Occipital lobe (tissue), 2 donors: ENCODE results near the gene SUV39H2. TPM values are rescaled to one million over a fixed set of nuclear protein-coding genes. Genes with fewer than 3 reads are reported as not detected.
"Not testable (repeated sequence)": the region's sequence is repeated elsewhere in the genome, so short reads cannot be mapped to it uniquely, and the experiment has no call there.

Source experiments
- DNase-seq: peaks from one replicate; lab custom pipeline; 2025; lab: John Stamatoyannopoulos, UW
- total RNA-seq: library from RNA; depleted of rRNA; stranded (reverse); fragments of >200 nt; gene quantifications from one replicate; pipeline ENCODE4 v1.2.3, GENCODE V29; 2014

The SUV39H2 gene
- total RNA-seq, 1 donor from 2014 or later = 30.6 TPM

GRCh38 chr10:14873090-14873760, 5.4 kb upstream of the SUV39H2 start:
- no peak for DNase-seq

- DNase-seq = no peak
Measured at GRCh38 chr10:14875941-14876340, 2.7 kb upstream of the SUV39H2 start.

- no peak for DNase-seq
Measured at GRCh38 chr10:14876764-14877163, 1.9 kb upstream of the SUV39H2 start.

DNA sequence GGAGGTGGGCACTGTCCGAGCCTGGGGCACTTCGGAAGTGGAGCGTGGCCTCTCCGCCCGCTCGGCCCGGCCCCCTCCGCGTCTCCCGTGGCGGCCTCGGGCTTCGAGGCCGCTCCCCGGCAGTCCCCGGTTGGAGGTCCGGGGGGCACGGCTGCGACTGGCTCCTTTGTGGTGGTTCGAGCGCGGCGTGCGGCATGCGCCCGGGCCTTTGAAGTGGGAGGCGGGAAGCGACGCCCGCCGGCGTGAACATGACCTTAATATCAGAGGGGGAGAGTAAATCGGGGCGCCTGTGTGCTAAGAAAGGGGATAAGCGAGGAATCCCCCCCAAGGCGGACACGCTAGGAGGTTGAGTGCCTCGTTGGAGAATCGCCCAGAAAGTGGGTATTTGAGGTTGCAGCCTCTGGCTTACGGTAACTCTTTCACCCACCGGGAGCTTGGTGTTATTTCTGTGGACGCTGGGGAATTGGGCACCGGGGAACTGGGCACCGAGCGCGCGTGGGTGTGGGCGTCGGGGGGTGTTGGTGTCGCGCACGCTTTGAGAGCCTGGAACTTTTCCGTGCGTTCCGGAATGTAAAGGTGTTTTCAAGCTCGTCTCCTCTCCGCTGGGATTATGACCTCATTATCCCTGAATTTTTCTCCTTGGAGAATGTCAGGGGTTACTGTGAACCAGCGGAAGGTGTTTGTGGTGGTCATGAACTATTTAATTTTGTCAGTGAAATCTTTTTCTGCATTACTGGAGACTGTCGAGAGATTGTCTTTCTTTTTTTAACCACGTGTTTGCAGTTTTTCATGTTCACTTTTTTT, 660 bp downstream of the SUV39H2 start:
- no peak for DNase-seq

DNA sequence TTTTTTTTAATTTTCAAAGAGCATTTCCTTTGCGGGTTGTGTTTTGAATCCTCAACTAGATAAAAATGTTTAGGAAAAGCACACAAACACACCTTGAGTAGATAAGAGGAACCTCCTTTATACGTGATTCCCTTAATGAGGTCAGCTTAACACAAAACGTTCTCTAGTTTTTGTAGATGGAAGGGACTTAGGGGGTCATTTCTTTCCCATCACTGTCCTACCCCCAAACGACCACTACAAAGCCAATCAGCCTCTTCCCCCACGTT, 1.2 kb downstream of the SUV39H2 start:
- DNase-seq = no peak

- DNase-seq = no peak
Measured at GRCh38 chr10:14880229-14880628, 1.6 kb downstream of the SUV39H2 start.

DNA sequence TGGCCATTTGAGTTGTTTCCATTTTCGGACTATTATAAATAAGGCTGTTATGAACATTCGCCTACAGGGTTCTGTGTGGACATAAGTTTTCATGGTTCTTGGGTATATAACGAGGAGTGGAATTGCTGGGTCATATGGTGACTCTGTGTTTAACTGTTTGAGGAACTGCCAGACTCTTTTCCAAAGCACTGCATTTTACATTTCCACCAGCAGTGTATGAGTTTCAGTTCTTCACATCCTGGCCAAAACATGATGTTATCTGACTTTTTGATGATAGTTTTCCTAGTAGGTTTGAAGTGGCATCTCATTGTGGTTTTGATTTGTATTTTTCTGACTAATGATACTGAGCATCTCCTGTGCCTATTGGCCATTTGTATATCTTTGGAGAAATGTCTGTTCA, 5.4 kb downstream of the SUV39H2 start:
- no peak for DNase-seq

DNA sequence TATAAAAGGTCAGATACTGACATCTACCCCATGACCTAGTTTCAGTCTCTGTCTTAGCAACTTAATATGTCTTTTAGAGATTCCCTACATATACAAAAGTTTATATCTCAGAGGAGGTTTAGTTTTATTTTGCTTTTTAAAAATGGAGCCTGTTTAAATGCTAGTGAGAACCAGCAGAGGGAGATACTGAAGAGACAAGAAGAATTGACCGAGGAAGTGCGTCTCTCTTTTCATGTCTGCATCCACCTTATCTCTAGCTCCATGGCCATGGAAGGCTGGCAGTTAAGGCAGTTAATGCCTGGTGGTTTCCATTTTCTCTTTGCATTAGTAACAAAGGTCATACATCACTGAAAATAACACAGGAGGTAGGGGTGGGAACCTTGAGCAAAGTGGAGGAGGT, 10.7 kb downstream of the SUV39H2 start:
- DNase-seq = no peak

DNA sequence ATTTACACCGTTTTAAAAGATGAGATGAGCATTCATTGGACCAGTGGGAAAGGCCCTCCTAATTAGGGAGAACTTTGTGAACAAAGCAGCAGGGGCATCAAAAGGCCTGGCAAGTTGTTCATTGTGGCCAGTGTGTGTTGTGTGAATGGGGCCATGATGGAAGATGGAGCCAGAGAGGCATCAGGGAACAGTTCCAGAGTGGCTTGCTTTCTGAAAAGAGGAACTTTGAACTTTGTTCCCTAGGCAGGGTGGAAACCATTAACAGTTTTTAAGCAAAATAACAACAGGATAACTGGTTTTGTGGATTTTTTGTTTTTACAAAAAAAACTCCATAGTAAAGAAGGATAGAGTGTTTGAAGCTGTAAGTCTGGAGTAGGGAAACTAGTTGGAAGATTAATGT, 12.5 kb downstream of the SUV39H2 start:
- no peak for DNase-seq

DNA sequence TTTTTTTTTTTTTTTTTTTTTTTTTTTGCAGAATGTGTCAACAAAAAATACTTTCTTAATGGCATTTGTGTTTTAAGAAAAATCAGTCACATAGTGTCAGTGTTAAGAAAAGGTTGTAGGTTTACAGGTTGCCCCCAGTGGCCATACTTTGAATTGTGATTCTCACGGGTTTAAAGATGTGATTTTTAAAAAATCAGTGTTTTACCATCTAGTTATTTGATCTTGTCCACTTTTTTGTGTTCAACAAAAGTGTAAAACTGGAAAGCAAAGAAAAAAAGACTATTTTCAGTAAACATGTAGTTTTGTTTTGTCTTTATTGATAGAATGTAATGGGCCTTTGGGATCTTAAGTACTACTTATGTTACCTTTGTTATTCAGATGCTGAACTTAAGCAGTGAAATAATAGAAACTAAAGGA, 25.7 kb downstream of the SUV39H2 start:
- no peak for DNase-seq

- no peak for DNase-seq
Measured at GRCh38 chr10:14904864-14905263, 26.2 kb downstream of the SUV39H2 start.

DNA sequence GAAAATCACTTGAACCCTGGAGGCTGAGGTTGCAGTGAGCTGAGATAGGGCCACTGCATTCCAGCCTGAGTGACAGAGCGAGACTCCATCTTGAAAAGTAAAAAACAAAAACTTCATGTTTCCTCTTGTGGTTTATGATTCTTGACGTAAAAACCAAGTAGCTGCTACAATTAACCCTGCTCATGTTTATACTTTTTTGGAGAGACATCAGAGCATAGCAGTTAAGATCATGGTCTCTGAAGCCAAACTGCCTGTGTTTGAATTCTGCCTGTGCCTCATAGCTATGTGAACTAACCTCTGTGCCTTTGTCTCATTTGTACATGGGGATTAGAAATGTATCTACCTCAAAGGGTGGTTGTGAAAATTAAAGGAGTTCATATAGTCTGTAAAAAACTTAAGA, 27.2 kb downstream of the SUV39H2 start:
- DNase-seq = no peak

DNA sequence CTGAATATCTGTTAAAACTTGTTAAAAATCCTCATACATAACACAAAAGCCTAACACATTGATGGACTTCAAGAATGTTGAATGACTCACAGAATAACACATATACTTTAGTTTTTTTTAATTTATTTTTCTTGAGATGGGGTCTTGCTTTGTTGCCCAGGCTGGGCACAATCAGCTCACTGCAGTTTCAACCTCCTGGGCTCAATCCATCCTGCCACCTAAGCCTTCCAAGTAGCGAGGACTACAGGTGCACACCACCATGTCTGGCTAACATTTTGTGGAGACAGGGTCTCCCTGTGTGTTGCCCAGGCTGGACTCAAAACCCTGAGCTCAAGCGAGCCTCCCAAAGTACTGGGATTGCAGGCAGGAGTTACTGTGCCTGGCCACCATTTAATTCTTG, 28.1 kb downstream of the SUV39H2 start:
- DNase-seq = no peak

- DNase-seq = not testable (repeated sequence)
Measured at GRCh38 chr10:14907591-14907990, 28.9 kb downstream of the SUV39H2 start.

DNA sequence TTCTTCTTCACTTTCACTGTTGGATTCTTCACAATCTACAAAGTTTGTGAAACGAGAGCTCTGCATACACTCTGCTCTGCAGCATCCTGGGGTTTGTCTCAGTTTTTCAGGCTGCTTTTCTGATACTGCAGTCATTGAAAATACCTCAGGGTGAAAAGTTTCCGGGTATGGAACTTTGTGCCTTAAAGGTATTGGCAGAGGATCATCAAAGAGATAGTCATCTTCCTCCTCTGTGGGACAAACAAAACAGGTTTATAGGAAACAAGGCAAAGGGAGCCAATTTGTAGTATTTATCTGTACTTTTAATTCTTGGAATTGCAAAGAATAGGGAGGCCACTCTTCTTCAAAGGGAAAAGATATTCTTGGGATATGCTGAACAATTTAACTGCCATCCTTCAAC, 30.4 kb downstream of the SUV39H2 start:
- DNase-seq = no peak

DNA sequence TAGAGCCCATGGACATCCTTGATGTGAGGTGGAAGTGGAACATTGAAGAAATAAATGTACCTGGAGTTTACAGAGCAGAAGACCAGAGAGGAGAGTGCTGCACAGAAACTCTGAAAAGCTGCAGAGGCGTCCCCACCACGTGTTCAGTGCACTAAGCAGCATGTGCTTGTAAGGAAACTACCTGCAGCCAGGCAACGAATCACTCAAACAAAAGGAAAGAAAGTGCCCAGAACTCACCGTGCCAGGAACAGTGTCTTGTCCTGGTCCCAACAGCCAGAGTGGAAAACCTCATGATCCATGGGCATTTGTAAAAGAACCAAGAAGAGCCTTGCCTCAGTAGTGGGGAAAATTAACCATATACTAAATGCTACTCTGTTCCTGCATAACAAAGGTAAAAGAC, 32.3 kb downstream of the SUV39H2 start:
- DNase-seq = no peak

DNA sequence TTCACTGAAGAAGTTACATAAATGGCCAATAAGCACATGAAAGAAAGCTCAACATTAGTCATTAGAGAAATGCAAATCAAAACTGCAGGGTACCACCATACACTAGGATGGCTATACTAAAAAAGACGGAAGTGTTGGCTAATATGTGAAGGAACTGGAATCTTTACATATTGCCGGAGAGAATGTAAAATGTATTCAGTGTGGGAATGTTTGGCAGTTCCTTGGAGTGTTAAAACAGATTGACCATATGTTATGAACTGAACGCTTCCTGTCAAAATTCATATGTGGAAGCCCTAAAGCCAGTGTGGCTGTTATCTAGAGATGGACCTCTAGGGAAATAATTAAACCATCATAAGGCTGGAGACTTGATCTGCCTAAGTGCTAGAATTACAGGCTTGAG, 33.1 kb downstream of the SUV39H2 start:
- no peak for DNase-seq

GRCh38 chr10:14916600-14916999, 37.9 kb downstream of the SUV39H2 start:
- DNase-seq = no peak

GRCh38 chr10:14917827-14918226, 39.2 kb downstream of the SUV39H2 start:
- DNase-seq = no peak

DNA sequence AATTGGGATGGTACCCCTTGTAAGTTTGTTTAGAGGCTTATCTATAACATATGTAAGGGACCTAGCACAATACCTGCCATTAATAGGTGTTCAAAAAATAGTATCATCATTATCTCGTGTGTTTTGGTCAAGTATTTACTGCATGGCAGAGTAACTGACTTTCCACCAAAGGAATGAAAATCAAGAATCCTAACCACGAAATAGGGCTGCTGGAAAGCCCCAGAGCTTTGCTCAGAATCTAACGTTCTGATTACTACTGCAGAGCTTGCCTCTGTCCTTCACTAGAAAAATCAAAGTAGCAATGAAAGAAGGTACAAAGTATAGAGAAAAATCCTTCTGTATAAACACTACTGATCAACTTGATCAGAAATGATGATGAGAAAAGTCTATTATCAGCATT, 40.3 kb downstream of the SUV39H2 start:
- no peak for DNase-seq

- no peak for DNase-seq
Measured at GRCh38 chr10:14924013-14924412, 45.3 kb downstream of the SUV39H2 start.

DNA sequence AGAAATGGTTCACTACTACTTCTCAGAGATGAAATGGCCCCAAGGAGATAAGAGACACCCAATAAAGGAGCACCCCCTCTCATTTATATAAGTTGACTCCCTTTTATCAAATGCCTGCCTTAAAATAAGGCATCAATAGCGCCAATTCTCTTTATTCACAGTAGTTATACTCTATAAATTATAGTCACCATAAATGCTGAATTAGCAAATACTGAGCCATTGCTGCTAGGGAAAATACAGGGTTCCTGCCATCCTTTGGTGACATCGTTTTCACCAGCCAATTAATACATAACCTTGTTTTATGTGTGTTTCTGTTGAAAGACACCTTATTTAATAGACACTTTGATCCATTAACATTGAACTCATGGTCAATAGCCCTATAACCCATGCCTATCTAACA, 46.6 kb downstream of the SUV39H2 start:
- DNase-seq = no peak

DNA sequence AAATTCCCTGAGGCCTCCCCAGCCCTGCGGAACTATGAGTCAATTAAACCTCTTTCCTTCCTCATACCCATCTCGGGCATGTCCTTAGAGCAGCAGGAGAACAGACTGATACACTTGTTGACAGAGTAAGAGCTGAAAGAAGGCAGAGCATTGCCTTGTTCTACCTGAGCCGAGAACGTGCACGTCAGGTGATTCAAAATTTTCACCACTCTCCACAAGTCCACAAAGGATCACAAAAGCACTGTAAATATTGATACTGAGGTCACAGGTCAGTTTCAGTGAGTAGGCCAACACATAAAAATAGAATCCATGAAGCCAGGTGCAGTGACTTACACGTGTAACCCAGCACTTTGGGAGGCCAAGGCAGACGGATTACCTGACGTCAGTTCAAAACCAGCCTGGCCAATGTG, 47.4 kb downstream of the SUV39H2 start:
- no peak for DNase-seq
